PC-3 (cell line): ENCODE data around the gene WDR62. TPM values are rescaled to one million over a fixed set of nuclear protein-coding genes. Genes with fewer than 3 reads are reported as not detected.

Experiments used
- ATAC-seq: fragments of 200-7000 bp; cut with Tn5 transposase; 2 replicates; pipeline ENCODE4 v1.9.1; 2020; ENCODE audit warnings: mild to moderate bottlenecking, moderate library complexity
- BruUV-seq: library from RNA; stranded (reverse); fragments of 400-500 nt; replicated peaks from 2 replicates; lab custom pipeline; 2021; lab: Mats Ljungman, UMichigan
- CTCF ChIA-PET: fragments of 300-600 bp; sonication (Branson Sonifier 250); formaldehyde crosslinking; loops from one replicate; lab custom pipeline; 2022; ENCODE audit warnings: antibody characterized with exemption; lab: Charles Lee
- POLR2A ChIA-PET: fragments of 300-600 bp; sonication (Branson Sonifier 250); formaldehyde crosslinking; loops from one replicate; lab custom pipeline; 2022; ENCODE audit warnings: antibody characterized with exemption; ENCODE audit not compliant: unreplicated experiment; lab: Charles Lee
- DNase-seq: peaks from one replicate; pipeline ENCODE4 v3.0.0-alpha.2; 2015
- H2AFZ ChIP-seq: fragments of 300-600 bp; sonication (generic); 2 replicates; pipeline ENCODE4 v1.6.0; 2016; ENCODE audit warnings: antibody characterized with exemption, low read length
- H3F3A ChIP-seq: fragments of 300-600 bp; sonication (generic); one replicate; pipeline ENCODE4 v1.6.0; 2017; ENCODE audit warnings: antibody characterized with exemption, low read length, control low read depth, mild to moderate bottlenecking; ENCODE audit not compliant: unreplicated experiment
- H3K27ac ChIP-seq: fragments of 300-600 bp; sonication (generic); 2 replicates; pipeline ENCODE4 v1.5.1; 2016; ENCODE audit warnings: mild to moderate bottlenecking, low read length
- H3K27me3 ChIP-seq: fragments of 300-600 bp; sonication (generic); 2 replicates; pipeline ENCODE4 v1.6.1; 2016; ENCODE audit warnings: low read length, mixed read lengths
- H3K36me3 ChIP-seq: fragments of 300-600 bp; sonication (generic); 2 replicates; pipeline ENCODE4 v1.6.1; 2016; ENCODE audit warnings: low read depth, mixed run types, low read length, mixed read lengths
- H3K4me1 ChIP-seq: fragments of 300-600 bp; sonication (generic); 2 replicates; pipeline ENCODE4 v1.5.1; 2016; ENCODE audit warnings: low read length; ENCODE audit not compliant: insufficient read depth
- H3K4me2 ChIP-seq: fragments of 300-600 bp; sonication (generic); 2 replicates; pipeline ENCODE4 v1.6.0; 2016; ENCODE audit warnings: low read length
- H3K4me3 ChIP-seq: fragments of 300-600 bp; sonication (generic); 2 replicates; pipeline ENCODE4 v1.5.1; 2016; ENCODE audit warnings: mild to moderate bottlenecking, low read length, mixed read lengths
- H3K79me2 ChIP-seq: fragments of 300-600 bp; sonication (generic); 2 replicates; pipeline ENCODE4 v1.6.1; 2017; ENCODE audit warnings: low read length, mixed read lengths
- H3K9ac ChIP-seq: fragments of 300-600 bp; sonication (generic); 2 replicates; pipeline ENCODE4 v1.6.0; 2016; ENCODE audit warnings: mild to moderate bottlenecking, low read length
- H3K9me2 ChIP-seq: fragments of 300-600 bp; sonication (generic); replicated peaks from 2 replicates; pipeline ENCODE4 v1.6.1; 2016; ENCODE audit warnings: mixed run types, low read length, mixed read lengths
- H3K9me3 ChIP-seq: fragments of 300-600 bp; sonication (generic); 2 replicates; pipeline ENCODE4 v1.6.1; 2016; ENCODE audit warnings: low read length, mixed read lengths
- H4K20me1 ChIP-seq: fragments of 300-600 bp; sonication (generic); 2 replicates; pipeline ENCODE4 v1.6.1; 2016; ENCODE audit warnings: low read length, mixed read lengths
- CTCF ChIP-seq: fragments of 300-600 bp; sonication (generic); conservative IDR thresholded peaks from 2 replicates; pipeline ENCODE4 v1.5.1; 2017; ENCODE audit warnings: antibody characterized with exemption, low read depth, mild to moderate bottlenecking, low read length
- EZH2 ChIP-seq: fragments of 300-600 bp; sonication (generic); IDR thresholded peaks from one replicate; pipeline ENCODE4 v1.6.1; 2017; ENCODE audit warnings: antibody characterized with exemption, mild to moderate bottlenecking, low read length; ENCODE audit not compliant: unreplicated experiment
- EZH2phosphoT487 ChIP-seq: fragments of 300-600 bp; sonication (generic); IDR thresholded peaks from 2 replicates; pipeline ENCODE4 v1.6.1; 2018; ENCODE audit warnings: mild to moderate bottlenecking, antibody characterized with exemption, low read length, borderline replicate concordance
- intact Hi-C: fragments of 100-400 bp; cut with micrococcal nuclease; formaldehyde crosslinking; loops from 2 replicates; pipeline ENCODE4 v1.9.0; 2023
- total RNA-seq: library from RNA; depleted of rRNA; stranded (reverse); fragments of >200 nt; gene quantifications from 2 replicates; pipeline ENCODE4 v1.2.3, GENCODE V29; 2014

WDR62 gene
- total RNA-seq, 1 experiment from 2014 or later = 13.9 TPM

- Histone ChIP-seq H3K27me3 (no peaks in the 10 kb centered on the region), H2AFZ (peak within 1 kb of the TSS; percentile 92), H3K4me1 (peaks cover 34% of the 10 kb centered on the region), H3K4me3 (peak within 1 kb of the TSS; percentile 94), H3K27ac (peak within 1 kb of the TSS; percentile 99), H3K9me3 (no peaks in the 10 kb centered on the region), H4K20me1 (peaks cover 7% of the 10 kb centered on the region; the same call in 1 of the 2 replicates), H3K79me2 (peaks cover 34% of the 10 kb centered on the region), H3K9ac (peak within 1 kb of the TSS; percentile 100), H3F3A (no peaks in the 10 kb centered on the region), H3K4me2 (peak within 1 kb of the TSS; percentile 94), H3K36me3 (peaks cover 7% of the 10 kb centered on the region), H3K9me2 (no peaks in the 10 kb centered on the region)
- ATAC-seq = peak; percentile 61
- CTCF ChIA-PET = no interaction called here
- no TSS peak for BruUV-seq
- peak; percentile 94 for DNase-seq
- POLR2A ChIA-PET = interaction anchor here (0.6 to 0.8 kb wide), 2 partner anchors 11 to 12 kb away, joined by 3 to 5 read pairs; no protein-coding TSS in a partner anchor
- TF ChIP-seq CTCF (no peak; the same call in 1 of the 2 replicates), EZH2phosphoT487 (no peak), EZH2 (no peak)
- intact Hi-C loops = loop anchor here (2.0 kb wide), 1 partner anchor 13 kb away; no protein-coding TSS in a partner anchor
Measured at GRCh38 chr19:36139473-36140303, 85.0 kb downstream of the WDR62 start, which contains the start of gene CAPNS1. Gene CAPNS1 (plus strand): TSS chr19:36140066. CDS start chr19:36141012, 946 bp downstream.

- peak overlapping the region; percentile 99 for H3K27ac ChIP-seq
- no peaks in the 10 kb centered on the region for H3K9me2 ChIP-seq
- peak overlapping the region; percentile 94 for H3K4me2 ChIP-seq
- no peaks in the 10 kb centered on the region for H3F3A ChIP-seq
- peak overlapping the region; percentile 94 for H3K4me3 ChIP-seq
- peaks cover 34% of the 10 kb centered on the region for H3K79me2 ChIP-seq
- intact Hi-C loops = loop anchor here (2.0 kb wide), 1 partner anchor 14 kb away; no protein-coding TSS in a partner anchor
- DNase-seq (peak; percentile 64), ATAC-seq (peak; percentile 20)
- no peaks in the 10 kb centered on the region for H3K27me3 ChIP-seq
- ChIA-PET CTCF (no interaction called here), POLR2A (no interaction called here)
- H2AFZ ChIP-seq = peak overlapping the region; percentile 21; the same call in 1 of the 2 replicates
- TF ChIP-seq CTCF = no peak
- no peak for TF ChIP-seq EZH2
- TF ChIP-seq EZH2phosphoT487 = no peak
- H4K20me1 ChIP-seq = peaks cover 7% of the 10 kb centered on the region; the same call in 1 of the 2 replicates
- H3K9ac ChIP-seq = peak overlapping the region; percentile 100
- H3K9me3 ChIP-seq = no peaks in the 10 kb centered on the region
- peaks cover 34% of the 10 kb centered on the region for H3K4me1 ChIP-seq
- BruUV-seq = TSS peak; percentile 96
- H3K36me3 ChIP-seq = peaks cover 12% of the 10 kb centered on the region
Measured at GRCh38 chr19:36140304-36141038, 85.8 kb downstream of the WDR62 start.
